Stimulated activated CD4-positive, alpha-beta T cell treated with anti-CD3 and anti-CD28 coated beads, TNF-alpha, amount 100 ng/mL, for 24 hours (primary cell): ENCODE data around the gene XPA.
"Not testable (repeated sequence)": the region's sequence is repeated elsewhere in the genome, so short reads cannot be mapped to it uniquely, and the experiment has no call there.

Experiments used
- DNase-seq, 3 experiments: peaks; one replicate each; pipeline ENCODE4 v3.0.0-alpha.2; 2020; ENCODE audit warnings: low read depth in 3 of 3

XPA gene

GRCh38 chr9:97703437-97704344, 6.6 kb upstream of the XPA start:
- DNase-seq, result no peak

DNA sequence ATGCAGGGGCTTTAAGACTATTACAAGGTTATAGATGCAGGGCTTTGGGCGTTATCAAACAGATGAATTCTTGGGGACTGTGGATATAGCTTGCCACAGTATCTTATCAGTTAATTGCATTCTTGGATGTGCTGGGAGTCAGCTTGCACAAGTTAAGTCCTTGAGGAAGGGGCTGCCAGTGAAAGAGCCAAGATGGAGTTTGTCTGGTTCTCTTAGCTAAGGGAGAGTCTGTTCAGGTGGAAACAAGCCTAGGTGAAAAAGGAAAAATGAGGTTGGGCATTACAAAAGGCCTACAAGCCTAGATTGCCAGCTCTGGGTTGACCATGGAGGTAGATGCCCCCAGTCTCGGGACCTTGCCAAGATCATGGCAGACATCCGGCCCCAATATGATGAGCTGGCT, 2.7 kb upstream of the XPA start:
- DNase-seq, result not testable (repeated sequence)

- not testable (repeated sequence) for DNase-seq
Measured at GRCh38 chr9:97699281-97699680, 2.1 kb upstream of the XPA start.

DNA sequence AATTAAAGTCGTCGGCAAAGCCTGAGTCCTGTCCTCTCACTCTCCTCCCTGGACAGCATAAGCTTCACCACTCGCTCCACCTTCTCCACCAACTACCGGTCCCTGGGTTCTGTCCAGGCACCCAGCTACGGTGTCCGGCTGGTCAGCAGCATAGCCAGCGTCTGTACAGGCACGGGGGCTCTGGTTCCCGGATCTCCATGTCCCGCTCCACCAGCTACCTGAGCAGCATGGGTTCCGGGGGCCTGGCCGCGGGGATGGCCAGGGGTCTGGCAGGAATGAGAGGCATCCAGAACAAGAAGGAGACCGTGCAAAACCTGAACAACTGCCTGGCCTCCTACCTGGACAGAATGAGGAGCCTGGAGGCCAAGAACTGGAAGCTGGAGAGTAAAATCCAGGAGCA, 1.7 kb upstream of the XPA start:
- DNase-seq, result no peak

DNA sequence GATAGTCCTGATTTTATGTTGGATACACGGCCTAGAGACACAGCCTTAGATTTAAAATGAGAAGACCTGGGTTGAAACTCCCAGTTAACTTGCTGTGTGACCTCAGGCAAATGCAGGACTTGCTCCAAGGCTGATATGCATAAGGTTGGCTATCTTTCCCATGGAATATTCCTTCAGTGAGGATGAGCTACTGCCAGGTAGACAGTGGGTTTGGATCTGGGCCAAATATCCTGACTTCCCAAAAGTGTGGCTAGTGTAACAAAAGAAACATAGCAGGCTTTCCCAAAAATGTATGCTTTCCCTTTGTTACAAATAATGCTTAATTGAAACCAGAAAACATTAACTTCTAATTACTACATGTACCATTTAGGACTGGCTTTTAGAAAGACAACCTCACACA, 697 bp upstream of the XPA start:
- DNase-seq, result no peak

DNA sequence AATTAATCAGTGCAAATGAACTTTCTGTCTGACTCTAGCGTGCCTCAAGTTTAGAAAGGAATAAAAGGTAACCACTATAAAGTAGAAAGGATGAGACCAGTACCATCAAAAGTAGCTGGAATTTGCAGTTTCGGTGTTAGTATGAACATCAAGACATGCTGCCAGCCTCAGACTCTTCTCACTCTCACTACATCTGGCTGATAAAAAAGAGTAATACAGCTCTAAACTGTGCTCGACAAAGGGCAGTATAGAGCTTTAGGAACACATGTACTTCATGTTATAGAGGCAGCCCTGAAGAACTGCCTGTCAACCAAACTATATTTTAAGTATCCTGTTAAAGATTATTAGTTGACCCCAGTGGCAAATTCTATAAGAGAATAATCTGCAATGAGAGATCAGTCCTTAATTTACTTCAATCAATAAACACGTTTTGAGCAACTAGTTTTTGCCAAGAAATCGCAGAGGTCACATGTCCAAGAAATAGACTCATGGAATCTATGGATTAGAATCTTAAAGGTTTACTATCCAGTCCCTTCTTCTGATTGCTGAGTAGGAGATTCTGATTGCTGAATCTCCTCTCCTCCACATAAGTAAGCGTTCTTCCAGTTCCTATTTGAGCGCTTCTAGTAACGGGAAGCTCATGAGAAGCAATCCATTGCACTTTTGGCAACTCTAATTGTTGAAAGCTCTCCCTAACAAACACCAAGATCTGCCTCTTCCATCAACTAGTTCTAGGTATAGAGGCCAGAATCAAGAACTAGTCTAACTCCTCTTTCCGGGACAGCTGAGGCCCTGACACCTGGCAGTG, 941 bp downstream of the XPA start:
- no peak for DNase-seq

GRCh38 chr9:97695390-97695789, 1.8 kb downstream of the XPA start:
- no peak for DNase-seq

GRCh38 chr9:97694769-97695168, 2.4 kb downstream of the XPA start:
- DNase-seq, result no peak

DNA sequence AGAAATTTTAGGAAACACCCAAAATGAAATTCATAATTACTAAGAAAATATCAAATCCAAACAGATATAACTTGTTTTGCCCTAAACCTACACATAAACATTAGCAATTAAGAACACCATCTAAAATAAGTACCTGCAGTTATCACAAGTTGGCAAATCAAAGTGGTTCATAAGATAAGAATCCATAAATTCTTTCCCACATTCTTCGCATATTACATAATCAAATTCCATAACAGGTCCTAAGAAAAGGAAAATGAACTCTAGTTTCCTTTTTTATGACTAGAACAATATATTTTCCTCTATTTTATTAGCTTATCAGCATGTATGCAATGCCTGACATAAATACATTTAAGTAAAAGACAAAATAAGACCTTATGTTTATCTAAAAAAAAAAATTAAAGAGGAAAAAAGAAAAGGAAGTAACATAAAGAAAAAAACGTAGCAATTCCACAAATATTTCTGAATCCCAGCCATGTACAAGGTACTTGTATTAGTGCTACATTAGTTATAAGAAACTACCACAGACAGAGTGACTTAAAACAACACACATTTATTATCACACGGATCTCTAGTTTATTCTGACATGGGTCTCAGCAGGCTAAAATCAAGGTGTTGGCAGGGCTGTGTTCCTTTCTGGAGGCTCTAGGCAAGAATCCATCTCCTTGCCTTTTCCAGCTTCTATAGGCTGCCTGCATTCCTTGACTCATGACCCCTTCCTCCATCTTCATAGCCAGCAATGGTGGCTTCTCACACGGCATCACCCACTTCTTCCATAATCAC, 7.5 kb downstream of the XPA start:
- no peak for DNase-seq

GRCh38 chr9:97688654-97689053, 8.5 kb downstream of the XPA start:
- no peak for DNase-seq

DNA sequence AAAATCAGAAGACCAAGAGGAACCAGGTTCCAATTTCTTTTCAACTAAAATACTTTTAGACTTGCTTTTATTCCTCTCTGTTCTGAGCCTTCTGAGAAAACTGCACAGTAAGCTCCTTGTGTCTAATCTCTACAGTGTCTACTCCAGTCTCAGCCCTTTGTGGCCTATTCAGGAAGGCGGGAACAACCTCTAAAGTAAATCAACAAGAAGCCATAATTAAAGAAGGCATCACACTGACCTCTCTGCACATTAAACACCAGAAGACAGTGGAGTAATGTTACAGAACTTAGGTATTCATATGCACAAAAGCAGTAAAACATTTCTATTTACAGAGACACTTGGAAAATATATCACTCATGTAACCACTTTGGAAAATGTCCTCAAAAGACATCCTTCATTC, 14.9 kb downstream of the XPA start:
- DNase-seq, result no peak

DNA sequence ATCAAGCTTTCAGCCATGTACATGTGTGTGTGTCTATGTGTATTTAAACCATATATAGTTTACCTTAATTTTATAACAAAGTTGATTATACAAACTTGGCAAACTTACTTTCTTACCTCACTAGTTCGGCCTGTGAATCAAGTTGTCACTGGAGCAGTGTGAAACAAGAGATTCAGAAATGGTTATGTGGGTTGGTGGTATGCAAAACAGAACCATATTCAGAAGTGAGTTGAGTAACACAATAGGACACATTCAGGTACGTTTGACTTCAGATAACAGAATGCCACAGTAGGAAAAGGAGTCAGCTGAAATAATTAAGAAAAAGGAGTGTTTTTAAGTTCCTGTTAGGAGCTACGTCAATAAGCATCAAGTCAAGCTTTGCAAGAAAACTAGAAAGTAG, 21.5 kb downstream of the XPA start:
- no peak for DNase-seq

DNA sequence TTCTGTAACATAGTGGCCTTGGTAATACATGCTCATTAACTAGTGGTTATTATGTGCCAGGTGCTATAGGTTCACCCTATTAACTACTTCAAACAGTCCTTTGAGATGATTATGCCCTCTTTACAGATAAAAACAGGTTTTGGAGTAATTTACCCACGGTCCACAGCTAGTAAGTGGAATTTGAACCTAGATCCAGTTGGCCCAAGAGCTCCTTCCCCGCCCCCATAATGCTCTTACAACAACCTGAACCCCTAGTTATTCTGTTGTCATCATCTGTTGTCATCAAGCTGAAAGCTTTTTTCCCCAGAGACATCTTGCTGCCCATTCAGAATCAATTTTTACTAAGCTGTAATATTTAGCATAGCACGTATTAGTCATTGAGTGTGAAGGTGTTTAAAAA, 23.2 kb downstream of the XPA start:
- no peak for DNase-seq

DNA sequence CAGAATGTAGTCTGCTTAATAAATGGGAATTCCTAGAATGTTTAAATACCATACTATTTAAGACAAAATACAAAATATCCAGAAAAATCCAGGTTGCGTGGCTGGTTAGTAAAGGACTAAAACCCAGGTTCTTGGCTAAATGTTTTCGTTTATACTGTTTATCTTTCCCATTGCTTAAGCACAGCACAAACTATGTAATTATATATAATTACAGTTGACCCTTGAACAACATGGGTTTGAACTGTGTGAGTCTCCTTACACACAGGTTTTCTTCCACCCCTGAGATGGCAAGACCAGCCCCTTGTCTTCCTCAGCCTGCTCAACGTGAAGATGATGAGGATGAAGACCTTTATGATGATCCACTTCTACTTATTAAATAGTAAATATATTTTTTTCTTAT, 24.7 kb downstream of the XPA start:
- no peak for DNase-seq

- DNase-seq, result no peak
Measured at GRCh38 chr9:97670586-97670985, 26.6 kb downstream of the XPA start.

DNA sequence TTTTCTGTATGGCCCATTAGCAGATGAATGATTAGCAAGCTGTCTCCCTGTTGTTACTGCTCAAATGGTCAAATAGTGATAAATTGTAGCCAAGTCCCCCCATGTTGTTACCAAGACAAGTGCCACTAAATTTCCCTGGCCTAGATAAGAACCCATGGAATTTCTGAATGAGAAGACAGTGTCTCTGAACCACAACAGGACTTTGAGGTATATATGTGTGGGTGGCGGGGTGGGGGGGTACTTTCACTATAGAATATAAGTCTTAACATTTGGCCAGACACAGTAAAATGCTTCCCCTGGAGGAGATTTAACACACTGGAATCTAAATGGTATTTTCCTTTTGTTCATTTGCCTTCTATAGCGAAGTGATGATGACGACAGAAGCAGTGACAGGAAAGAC, 28.7 kb downstream of the XPA start:
- peak in 1 of 3 experiments; percentile 26 for DNase-seq

GRCh38 chr9:97666907-97667686, 30.0 kb downstream of the XPA start:
- no peak for DNase-seq

DNA sequence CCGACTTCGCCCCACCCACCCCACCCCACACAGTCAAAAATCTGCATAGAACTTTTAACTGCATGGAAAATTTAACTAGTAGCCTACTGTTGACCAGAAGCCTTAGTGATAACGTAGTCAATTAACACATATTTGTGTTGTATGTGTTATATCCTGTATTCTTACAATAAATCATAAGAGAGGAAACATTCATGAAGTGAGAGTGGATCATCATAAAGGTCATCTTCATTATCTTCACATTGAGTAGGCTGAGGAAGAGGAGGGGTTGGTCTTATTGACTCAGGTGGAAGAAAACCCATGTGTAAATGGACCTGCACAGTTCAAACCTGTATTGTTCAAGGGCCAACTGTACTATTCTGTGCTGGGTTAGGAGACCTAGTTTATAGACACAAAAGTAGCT, 31.4 kb downstream of the XPA start:
- DNase-seq, result no peak

GRCh38 chr9:97660847-97661246, 36.3 kb downstream of the XPA start:
- no peak for DNase-seq

GRCh38 chr9:97660340-97660739, 36.8 kb downstream of the XPA start:
- DNase-seq, result no peak

DNA sequence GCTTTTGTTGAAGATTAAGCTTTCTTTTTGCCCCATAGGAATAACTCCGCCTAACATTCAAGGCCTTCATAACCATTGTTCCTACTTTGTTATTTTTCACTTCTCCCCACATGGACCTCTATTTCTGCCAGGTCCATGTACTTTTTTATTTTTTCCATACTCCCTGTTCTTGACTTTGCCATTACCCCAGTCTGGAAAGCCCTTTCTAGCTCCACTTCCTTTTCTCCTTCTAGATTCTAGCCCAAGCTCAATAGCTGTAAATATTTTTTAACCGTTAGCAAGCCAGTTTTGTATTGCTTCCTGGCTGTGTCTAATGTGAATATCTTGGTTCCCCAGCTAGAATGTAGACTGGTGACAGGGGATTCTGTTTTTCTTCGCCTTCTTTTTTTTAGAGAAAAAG, 37.4 kb downstream of the XPA start:
- no peak for DNase-seq
